Measurements from ENCODE around the gene CNOT6L.

The CNOT6L gene

GRCh38 chr4:77798385-77798784, 20.8 kb downstream of the CNOT6L start:
- DNase-seq (ENCODE audit: extremely low spot score) = no peak
- no peak for TF ChIP-seq LEF1 (IDR thresholded peaks at IDR 0.05; ENCODE audit: borderline replicate concordance)
- TF ChIP-seq L3MBTL2 (conservative IDR thresholded peaks at IDR 0.05) = no peak
- TF ChIP-seq NFRKB (IDR thresholded peaks at IDR 0.05) = no peak
- TF ChIP-seq TARDBP (IDR thresholded peaks at IDR 0.05) = no peak
- TF ChIP-seq FOXM1 (IDR thresholded peaks at IDR 0.05; ENCODE audit: borderline replicate concordance) = no peak
- POLR2A ChIA-PET = no interaction called here
- CTCF ChIA-PET = no interaction called here

- DNase-seq (ENCODE audit: extremely low spot score) = no peak
- TF ChIP-seq ZNF384 (IDR thresholded peaks at IDR 0.05) (no peak), NFRKB (IDR thresholded peaks at IDR 0.05) (no peak), HDGF (IDR thresholded peaks at IDR 0.05; ENCODE audit: borderline replicate concordance) (no peak), BHLHE40 (IDR thresholded peaks at IDR 0.05; ENCODE audit: borderline replicate concordance) (no peak), CTBP1 (IDR thresholded peaks at IDR 0.05; ENCODE audit: borderline replicate concordance) (no peak), PKNOX1 (IDR thresholded peaks at IDR 0.05) (no peak), ARNT (IDR thresholded peaks at IDR 0.05) (no peak), TARDBP (IDR thresholded peaks at IDR 0.05) (no peak), FOXM1 (IDR thresholded peaks at IDR 0.05; ENCODE audit: borderline replicate concordance) (no peak), SP1 (IDR thresholded peaks at IDR 0.05) (no peak), FOXK2 (IDR thresholded peaks at IDR 0.05) (no peak), L3MBTL2 (conservative IDR thresholded peaks at IDR 0.05) (no peak), FOXA1 (IDR thresholded peaks at IDR 0.05) (no peak), ELF4 (IDR thresholded peaks at IDR 0.05) (no peak), LEF1 (IDR thresholded peaks at IDR 0.05; ENCODE audit: borderline replicate concordance) (no peak)
- ChIA-PET CTCF (no interaction called here), POLR2A (no interaction called here)
Observed at GRCh38 chr4:77797239-77797638, 21.9 kb downstream of the CNOT6L start.

DNA sequence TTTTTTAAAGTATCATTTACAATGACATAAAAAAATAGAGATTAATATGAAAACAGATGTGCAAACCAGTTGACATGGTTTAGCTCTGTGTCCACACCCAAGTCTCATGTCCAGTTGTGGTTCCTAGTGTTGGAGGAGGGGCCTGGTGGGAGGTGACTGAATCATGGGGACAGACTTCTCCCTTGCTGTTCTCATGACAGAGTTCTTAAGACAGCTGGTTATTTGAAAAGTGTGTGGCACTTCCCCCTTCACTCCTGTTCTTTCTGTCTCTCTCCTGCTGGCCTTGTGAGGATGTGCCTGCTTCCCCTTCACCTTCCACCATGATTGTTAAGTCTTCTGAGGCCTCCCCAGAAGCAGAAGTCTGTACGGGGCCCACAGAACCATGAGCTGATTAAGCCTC, 23.8 kb downstream of the CNOT6L start:
- no peak for TF ChIP-seq ZNF384 (IDR thresholded peaks at IDR 0.05)
- no peak for TF ChIP-seq PKNOX1 (IDR thresholded peaks at IDR 0.05)
- no peak for TF ChIP-seq TARDBP (IDR thresholded peaks at IDR 0.05)
- TF ChIP-seq SP1 (IDR thresholded peaks at IDR 0.05) = no peak
- TF ChIP-seq FOXM1 (IDR thresholded peaks at IDR 0.05; ENCODE audit: borderline replicate concordance) = no peak
- TF ChIP-seq FOXA1 (IDR thresholded peaks at IDR 0.05) = no peak
- TF ChIP-seq CTBP1 (IDR thresholded peaks at IDR 0.05; ENCODE audit: borderline replicate concordance) = no peak
- TF ChIP-seq ARNT (IDR thresholded peaks at IDR 0.05) = no peak
- TF ChIP-seq LEF1 (IDR thresholded peaks at IDR 0.05; ENCODE audit: borderline replicate concordance) = no peak
- no peak for TF ChIP-seq NFRKB (IDR thresholded peaks at IDR 0.05)
- TF ChIP-seq SUZ12 (IDR thresholded peaks at IDR 0.05) = no peak
- TF ChIP-seq FOXK2 (IDR thresholded peaks at IDR 0.05) = no peak
- no peak for TF ChIP-seq BHLHE40 (IDR thresholded peaks at IDR 0.05; ENCODE audit: borderline replicate concordance)
- TF ChIP-seq ELF4 (IDR thresholded peaks at IDR 0.05) = no peak
- TF ChIP-seq HDGF (IDR thresholded peaks at IDR 0.05; ENCODE audit: borderline replicate concordance) = no peak
- no peak for TF ChIP-seq L3MBTL2 (conservative IDR thresholded peaks at IDR 0.05)

DNA sequence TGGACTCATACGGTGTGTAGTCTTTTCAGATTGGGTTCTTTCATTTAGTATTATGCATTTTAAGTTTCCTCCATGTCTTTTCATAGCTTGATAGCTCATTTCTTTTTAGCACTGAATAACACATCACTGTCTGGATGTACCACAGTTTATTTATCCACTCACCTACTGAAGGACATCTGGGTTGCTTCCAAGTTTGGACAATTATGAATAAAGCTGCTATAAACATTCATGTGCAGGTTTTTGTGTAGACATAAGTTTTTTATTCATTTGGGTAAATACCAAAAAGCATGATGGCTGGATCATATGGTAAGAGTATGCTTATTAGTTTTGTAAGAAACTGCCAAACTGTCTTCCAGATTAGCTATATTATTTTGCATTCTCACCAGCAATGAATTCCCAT, 29.0 kb downstream of the CNOT6L start:
- DNase-seq (ENCODE audit: extremely low spot score) = no peak
- CTCF ChIA-PET = no interaction called here
- POLR2A ChIA-PET = no interaction called here
- TF ChIP-seq ARNT (IDR thresholded peaks at IDR 0.05) (no peak), ELF4 (IDR thresholded peaks at IDR 0.05) (no peak), NFRKB (IDR thresholded peaks at IDR 0.05) (no peak), FOXM1 (IDR thresholded peaks at IDR 0.05; ENCODE audit: borderline replicate concordance) (no peak), SP1 (IDR thresholded peaks at IDR 0.05) (no peak), PKNOX1 (IDR thresholded peaks at IDR 0.05) (no peak), CTBP1 (IDR thresholded peaks at IDR 0.05; ENCODE audit: borderline replicate concordance) (no peak), LEF1 (IDR thresholded peaks at IDR 0.05; ENCODE audit: borderline replicate concordance) (no peak), L3MBTL2 (conservative IDR thresholded peaks at IDR 0.05) (no peak)

More for the DNA sequence above, 23.8 kb downstream of the CNOT6L start:
- DNase-seq (ENCODE audit: extremely low spot score) = no peak
- POLR2A ChIA-PET = no interaction called here
- CTCF ChIA-PET = no interaction called here

- TF ChIP-seq FOXK2 (IDR thresholded peaks at IDR 0.05) (no peak), FOXM1 (IDR thresholded peaks at IDR 0.05; ENCODE audit: borderline replicate concordance) (no peak), CTBP1 (IDR thresholded peaks at IDR 0.05; ENCODE audit: borderline replicate concordance) (no peak), TARDBP (IDR thresholded peaks at IDR 0.05) (no peak), SP1 (IDR thresholded peaks at IDR 0.05) (no peak), FOXA1 (IDR thresholded peaks at IDR 0.05) (no peak), LEF1 (IDR thresholded peaks at IDR 0.05; ENCODE audit: borderline replicate concordance) (no peak), L3MBTL2 (conservative IDR thresholded peaks at IDR 0.05) (no peak), NFRKB (IDR thresholded peaks at IDR 0.05) (no peak), ELF4 (IDR thresholded peaks at IDR 0.05) (no peak)
- ChIA-PET POLR2A (no interaction called here), CTCF (no interaction called here)
Observed at GRCh38 chr4:77788990-77789389, 30.2 kb downstream of the CNOT6L start.

GRCh38 chr4:77787969-77788368, 31.2 kb downstream of the CNOT6L start:
- DNase-seq (ENCODE audit: extremely low spot score) = no peak
- CTCF ChIA-PET = no interaction called here
- no peak for TF ChIP-seq SUZ12 (IDR thresholded peaks at IDR 0.05)
- TF ChIP-seq NFRKB (IDR thresholded peaks at IDR 0.05) = no peak
- no peak for TF ChIP-seq ELF4 (IDR thresholded peaks at IDR 0.05)
- no peak for TF ChIP-seq FOXK2 (IDR thresholded peaks at IDR 0.05)
- TF ChIP-seq ARNT (IDR thresholded peaks at IDR 0.05) = no peak
- TF ChIP-seq L3MBTL2 (conservative IDR thresholded peaks at IDR 0.05) = no peak
- no peak for TF ChIP-seq TARDBP (IDR thresholded peaks at IDR 0.05)
- TF ChIP-seq FOXM1 (IDR thresholded peaks at IDR 0.05; ENCODE audit: borderline replicate concordance) = no peak
- no peak for TF ChIP-seq ZNF384 (IDR thresholded peaks at IDR 0.05)
- TF ChIP-seq CTBP1 (IDR thresholded peaks at IDR 0.05; ENCODE audit: borderline replicate concordance) = no peak
- TF ChIP-seq SP1 (IDR thresholded peaks at IDR 0.05) = no peak
- TF ChIP-seq BHLHE40 (IDR thresholded peaks at IDR 0.05; ENCODE audit: borderline replicate concordance) = no peak
- TF ChIP-seq LEF1 (IDR thresholded peaks at IDR 0.05; ENCODE audit: borderline replicate concordance) = no peak
- TF ChIP-seq HDGF (IDR thresholded peaks at IDR 0.05; ENCODE audit: borderline replicate concordance) = no peak
- TF ChIP-seq PKNOX1 (IDR thresholded peaks at IDR 0.05) = no peak
- no peak for TF ChIP-seq FOXA1 (IDR thresholded peaks at IDR 0.05)
- POLR2A ChIA-PET = no interaction called here

More at GRCh38 chr4:77788990-77789389, 30.2 kb downstream of the CNOT6L start:
- DNase-seq (ENCODE audit: extremely low spot score) = no peak
